OCI-LY1 (cell line): ENCODE results near the gene CFAP43.
A peak's percentile ranks its signal among the peaks of the same experiment; 100 is the strongest.

Experiments
- H2AFZ ChIP-seq: fragments of 200-600 bp; sonication (generic), shearing (Covaris generic); 2 replicates; pipeline ENCODE4 v1.6.0; 2014; ENCODE audit warnings: antibody characterized with exemption, mild to moderate bottlenecking, low read length
- H3F3A ChIP-seq: fragments of 200-600 bp; sonication (generic), shearing (Covaris generic); 2 replicates; pipeline ENCODE4 v1.6.0; 2014; ENCODE audit warnings: mild to moderate bottlenecking, antibody characterized with exemption, low read length, moderate library complexity; ENCODE audit not compliant: insufficient read depth
- H3K27ac ChIP-seq: fragments of 200-600 bp; sonication (generic); 2 replicates; pipeline ENCODE4 v1.5.1; 2014; ENCODE audit warnings: low read length, mixed run types, mild to moderate bottlenecking, low read depth; ENCODE audit not compliant: poor library complexity, severe bottlenecking
- H3K27me3 ChIP-seq: fragments of 200-600 bp; sonication (generic); 2 replicates; pipeline ENCODE4 v1.6.0; 2014; ENCODE audit warnings: antibody characterized with exemption, mild to moderate bottlenecking, low read length, moderate library complexity; ENCODE audit not compliant: insufficient read depth
- H3K36me3 ChIP-seq: fragments of 200-600 bp; sonication (generic); 2 replicates; pipeline ENCODE4 v1.6.1; 2014; ENCODE audit warnings: mild to moderate bottlenecking, antibody characterized with exemption, low read length, moderate library complexity, mixed read lengths; ENCODE audit not compliant: insufficient read depth
- H3K4me1 ChIP-seq: fragments of 200-600 bp; sonication (generic); 2 replicates; pipeline ENCODE4 v1.5.1; 2014; ENCODE audit warnings: mild to moderate bottlenecking, low read length, moderate library complexity; ENCODE audit not compliant: insufficient read depth, severe bottlenecking
- H3K4me2 ChIP-seq: fragments of 200-600 bp; sonication (generic), shearing (Covaris generic); 2 replicates; pipeline ENCODE4 v1.6.1; 2014; ENCODE audit warnings: low read length
- H3K4me3 ChIP-seq: fragments of 200-600 bp; sonication (generic); 2 replicates; pipeline ENCODE4 v1.5.1; 2014; ENCODE audit warnings: low read length, low read depth, mild to moderate bottlenecking, mixed read lengths; ENCODE audit not compliant: poor library complexity, severe bottlenecking
- H3K79me2 ChIP-seq: fragments of 200-600 bp; shearing (Covaris generic); 2 replicates; pipeline ENCODE4 v1.6.1; 2016; ENCODE audit warnings: mixed run types, low read length, mixed read lengths; ENCODE audit not compliant: insufficient read depth
- H3K9ac ChIP-seq: fragments of 200-600 bp; sonication (generic), shearing (Covaris generic); 2 replicates; pipeline ENCODE4 v1.6.1; 2014; ENCODE audit warnings: mild to moderate bottlenecking, low read length, mixed read lengths
- H3K9me2 ChIP-seq: fragments of 200-600 bp; sonication (generic), shearing (Covaris generic); 2 replicates; pipeline ENCODE4 v1.6.1; 2014; ENCODE audit warnings: low read depth, mild to moderate bottlenecking, low read length, mixed read lengths
- H3K9me3 ChIP-seq: fragments of 200-600 bp; shearing (Covaris generic); 2 replicates; pipeline ENCODE4 v1.6.1; 2014; ENCODE audit warnings: low read length, mixed read lengths
- H4K20me1 ChIP-seq: fragments of 200-600 bp; sonication (generic), shearing (Covaris generic); 2 replicates; pipeline ENCODE4 v1.6.0; 2016; ENCODE audit warnings: mild to moderate bottlenecking, low read length; ENCODE audit not compliant: insufficient read depth
- EZH2 ChIP-seq: fragments of 200-600 bp; sonication (generic), shearing (Covaris generic); IDR thresholded peaks from 2 replicates; pipeline ENCODE4 v1.8.0; 2017; ENCODE audit warnings: borderline replicate concordance, mixed run types, mild to moderate bottlenecking, antibody characterized with exemption, low read length, moderate library complexity, mixed read lengths
- TF ChIP-seq, protein P1 (sequence below): fragments of 200-600 bp; sonication (generic), shearing (Covaris generic); IDR thresholded peaks from 2 replicates; pipeline ENCODE4 v1.5.1; 2017; ENCODE audit warnings: mild to moderate bottlenecking, antibody characterized with exemption, low read length, moderate library complexity, mixed read lengths

The CFAP43 gene

GRCh38 chr10:104268405-104268712 is 36.2 kb upstream of the CFAP43 start:
- no peak overlapping the region for H3K27ac ChIP-seq
- H4K20me1 ChIP-seq, result no peaks in the 10 kb centered on the region
- TF ChIP-seq, protein P1, sequence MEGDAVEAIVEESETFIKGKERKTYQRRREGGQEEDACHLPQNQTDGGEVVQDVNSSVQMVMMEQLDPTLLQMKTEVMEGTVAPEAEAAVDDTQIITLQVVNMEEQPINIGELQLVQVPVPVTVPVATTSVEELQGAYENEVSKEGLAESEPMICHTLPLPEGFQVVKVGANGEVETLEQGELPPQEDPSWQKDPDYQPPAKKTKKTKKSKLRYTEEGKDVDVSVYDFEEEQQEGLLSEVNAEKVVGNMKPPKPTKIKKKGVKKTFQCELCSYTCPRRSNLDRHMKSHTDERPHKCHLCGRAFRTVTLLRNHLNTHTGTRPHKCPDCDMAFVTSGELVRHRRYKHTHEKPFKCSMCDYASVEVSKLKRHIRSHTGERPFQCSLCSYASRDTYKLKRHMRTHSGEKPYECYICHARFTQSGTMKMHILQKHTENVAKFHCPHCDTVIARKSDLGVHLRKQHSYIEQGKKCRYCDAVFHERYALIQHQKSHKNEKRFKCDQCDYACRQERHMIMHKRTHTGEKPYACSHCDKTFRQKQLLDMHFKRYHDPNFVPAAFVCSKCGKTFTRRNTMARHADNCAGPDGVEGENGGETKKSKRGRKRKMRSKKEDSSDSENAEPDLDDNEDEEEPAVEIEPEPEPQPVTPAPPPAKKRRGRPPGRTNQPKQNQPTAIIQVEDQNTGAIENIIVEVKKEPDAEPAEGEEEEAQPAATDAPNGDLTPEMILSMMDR, result no peak
- peaks cover 20% of the 10 kb centered on the region for H3K4me1 ChIP-seq
- no peaks in the 10 kb centered on the region for H3K27me3 ChIP-seq
- peaks cover 12% of the 10 kb centered on the region for H3K79me2 ChIP-seq
- peak overlapping the region; percentile 83 for H3K9ac ChIP-seq
- 0 out of 2 replicates have a peak overlapping the region, but pooled peaks have one; percentile 2 for H2AFZ ChIP-seq
- peaks cover 23% of the 10 kb centered on the region for H3K36me3 ChIP-seq
- peak overlapping the region; percentile 86 for H3K4me3 ChIP-seq
- peak overlapping the region; percentile 93 for H3K4me2 ChIP-seq
- no peaks in the 10 kb centered on the region for H3K9me3 ChIP-seq
- no peaks in the 10 kb centered on the region for H3K9me2 ChIP-seq
- no peaks in the 10 kb centered on the region for H3F3A ChIP-seq

DNA sequence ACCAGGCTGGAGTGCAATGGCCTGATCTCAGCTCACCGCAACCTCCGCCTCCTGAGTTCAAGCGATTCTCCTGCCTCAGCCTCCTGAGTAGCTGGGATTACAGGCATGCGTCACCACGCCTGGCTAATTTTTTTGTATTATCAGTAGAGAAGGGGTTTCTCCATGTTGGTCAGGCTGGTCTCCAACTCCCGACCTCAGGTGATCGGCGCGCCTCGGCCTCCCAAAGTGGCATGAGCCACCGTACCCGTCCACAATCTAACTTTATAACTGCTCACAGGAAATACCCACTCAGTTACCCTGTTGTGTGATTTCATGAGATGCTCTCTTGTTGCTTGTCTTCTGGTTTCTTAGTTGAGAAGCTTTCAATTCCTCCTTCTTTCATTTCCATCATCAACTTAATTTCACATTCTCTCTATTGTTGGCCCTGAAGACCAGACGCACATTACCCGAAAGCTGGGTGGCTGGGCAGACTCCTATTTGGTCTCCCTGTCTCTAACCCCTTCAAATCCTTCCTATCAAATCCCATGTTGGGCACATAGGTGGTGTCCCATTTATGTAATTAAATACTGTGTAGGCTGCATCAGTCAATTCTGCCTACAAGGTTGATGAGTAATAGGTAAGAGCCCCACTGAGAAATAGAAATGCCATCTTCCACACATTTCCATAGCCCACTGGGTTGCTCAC is 35.7 kb upstream of the CFAP43 start:
- Histone ChIP-seq H3K27ac (no peak overlapping the region), H3K9me2 (no peaks in the 10 kb centered on the region), H2AFZ (no peak overlapping the region), H4K20me1 (no peaks in the 10 kb centered on the region), H3K27me3 (no peaks in the 10 kb centered on the region), H3K4me2 (peak overlapping the region; percentile 93), H3K9ac (peak overlapping the region; percentile 83), H3K4me1 (peaks cover 20% of the 10 kb centered on the region), H3K9me3 (no peaks in the 10 kb centered on the region), H3F3A (no peaks in the 10 kb centered on the region), H3K36me3 (peaks cover 23% of the 10 kb centered on the region), H3K79me2 (peaks cover 12% of the 10 kb centered on the region), H3K4me3 (peak overlapping the region; percentile 86)
- TF ChIP-seq, protein P1, result no peak
- no peak for TF ChIP-seq EZH2

- Histone ChIP-seq H3K4me2 (no peak overlapping the region), H3K27me3 (no peaks in the 10 kb centered on the region), H3F3A (no peaks in the 10 kb centered on the region), H3K79me2 (peaks cover 12% of the 10 kb centered on the region), H3K4me3 (no peak overlapping the region), H3K9ac (no peak overlapping the region), H3K27ac (no peak overlapping the region), H3K9me3 (no peaks in the 10 kb centered on the region), H3K36me3 (peaks cover 44% of the 10 kb centered on the region), H3K9me2 (no peaks in the 10 kb centered on the region), H4K20me1 (no peaks in the 10 kb centered on the region), H2AFZ (no peak overlapping the region), H3K4me1 (peaks cover 20% of the 10 kb centered on the region)
- TF ChIP-seq, protein P1, result no peak
- no peak for TF ChIP-seq EZH2
Measured at GRCh38 chr10:104264783-104265182, 32.6 kb upstream of the CFAP43 start.
